Left forelimb (tissue), 1 donor: ENCODE results near the gene PHF11.

Source experiments
- DNase-seq: peaks from one replicate; pipeline ENCODE4 v3.0.0-alpha.2; 2018; ENCODE audit warnings: low spot score

PHF11 gene

GRCh38 chr13:49498206-49498605, 2.5 kb downstream of the PHF11 start:
- no peak for DNase-seq

DNA sequence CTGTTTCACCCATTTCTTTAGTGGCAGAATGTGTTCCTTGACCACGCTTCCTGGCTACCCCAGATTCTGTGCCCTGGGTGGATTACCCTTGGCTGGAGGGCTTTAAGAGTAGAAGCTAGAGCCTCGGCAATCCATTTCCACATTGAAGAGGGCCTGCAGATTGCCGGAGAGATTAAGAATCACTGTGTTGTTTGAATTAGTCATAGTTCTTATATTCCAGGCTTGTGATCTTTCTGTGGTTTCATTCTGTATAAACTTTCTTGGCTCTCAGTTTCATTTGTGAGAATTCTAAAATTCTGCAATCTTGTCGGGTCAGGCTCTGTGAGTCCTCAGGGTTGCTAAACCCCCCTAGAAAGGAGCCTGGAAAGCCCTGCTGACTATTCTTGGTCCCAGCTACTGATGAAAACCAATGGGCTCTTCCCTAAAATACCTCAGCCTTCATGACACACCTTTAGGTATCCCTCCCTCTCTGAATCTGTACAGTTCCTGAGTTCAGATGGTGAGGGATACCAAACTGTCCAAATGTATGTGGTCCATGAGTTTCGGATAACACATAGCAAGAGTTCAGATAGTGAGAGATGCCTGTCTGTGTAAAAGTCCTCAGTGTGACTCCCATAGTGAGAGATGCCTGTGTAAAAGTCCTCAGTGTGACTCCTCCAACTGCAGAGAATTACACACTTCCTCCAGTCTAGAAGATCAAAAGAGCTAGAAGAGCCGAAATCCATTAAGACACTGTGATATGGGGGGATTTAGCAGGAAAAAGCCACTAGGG, 4.3 kb downstream of the PHF11 start:
- no peak for DNase-seq

- no peak for DNase-seq
Measured at GRCh38 chr13:49502954-49503353, 7.2 kb downstream of the PHF11 start.

- DNase-seq: no peak
Measured at GRCh38 chr13:49503951-49504350, 8.2 kb downstream of the PHF11 start.

DNA sequence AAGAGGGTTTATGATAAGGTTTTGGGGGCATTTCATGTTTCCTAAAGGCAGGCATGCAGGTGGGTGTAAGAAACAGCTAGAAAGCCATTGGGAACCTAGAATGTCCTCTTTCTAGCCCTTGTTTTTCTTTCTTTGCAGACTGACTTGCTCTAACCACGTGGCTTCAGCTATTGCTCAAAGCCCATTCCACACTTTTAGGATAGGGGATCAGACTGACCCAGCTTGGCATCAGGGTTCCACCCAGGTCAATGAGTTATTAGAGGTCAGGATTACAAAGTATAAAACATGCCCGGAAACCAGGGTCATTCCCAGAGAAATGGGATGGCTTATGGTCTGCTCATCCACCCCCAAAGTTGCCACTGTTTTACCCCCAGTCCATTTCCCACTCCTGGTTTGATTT, 16.8 kb downstream of the PHF11 start:
- DNase-seq: no peak

DNA sequence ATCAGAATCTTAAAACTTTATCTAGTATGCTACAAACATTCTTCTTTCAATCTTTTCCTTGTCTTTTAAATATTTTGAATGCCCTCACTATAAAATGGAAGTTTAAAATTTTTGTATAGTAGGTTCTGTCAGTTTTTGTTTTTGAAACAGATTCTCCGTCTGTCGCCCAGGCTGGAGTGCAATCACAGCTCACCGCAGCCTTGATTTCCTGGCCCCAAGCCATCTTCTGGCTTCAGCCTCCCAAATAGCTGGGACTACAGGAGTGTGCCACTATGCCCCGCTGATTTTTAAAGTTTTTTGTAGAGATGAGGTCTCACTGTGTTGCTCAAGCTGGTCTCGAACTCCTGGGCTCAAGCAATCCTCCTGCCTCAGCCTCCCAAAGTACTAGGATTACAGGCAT, 20.7 kb downstream of the PHF11 start:
- no peak for DNase-seq

DNA sequence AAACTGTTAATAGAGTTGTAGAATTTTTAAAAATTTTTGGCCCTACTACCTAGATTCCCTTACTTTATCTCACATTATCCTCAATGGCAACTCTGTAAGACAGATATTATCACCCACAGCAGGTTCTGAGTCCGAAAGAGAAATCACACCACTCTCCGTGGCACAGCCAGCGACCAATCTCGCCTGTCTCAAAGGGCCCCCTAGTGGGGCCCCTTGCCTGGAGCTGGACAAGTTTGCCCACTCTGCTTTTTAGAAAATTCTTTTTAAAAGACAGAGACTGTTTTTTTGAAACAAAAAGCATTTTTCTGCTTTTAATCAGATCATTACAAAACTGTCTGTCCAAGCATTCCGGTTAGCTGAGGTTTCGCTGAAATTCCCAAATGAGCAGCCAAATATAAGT, 21.7 kb downstream of the PHF11 start:
- no peak for DNase-seq

- no peak for DNase-seq
Measured at GRCh38 chr13:49521224-49521623, 25.5 kb downstream of the PHF11 start.

GRCh38 chr13:49524740-49525501, 29.2 kb downstream of the PHF11 start:
- DNase-seq: no peak

- DNase-seq: no peak
Measured at GRCh38 chr13:49527123-49527522, 31.4 kb downstream of the PHF11 start.

DNA sequence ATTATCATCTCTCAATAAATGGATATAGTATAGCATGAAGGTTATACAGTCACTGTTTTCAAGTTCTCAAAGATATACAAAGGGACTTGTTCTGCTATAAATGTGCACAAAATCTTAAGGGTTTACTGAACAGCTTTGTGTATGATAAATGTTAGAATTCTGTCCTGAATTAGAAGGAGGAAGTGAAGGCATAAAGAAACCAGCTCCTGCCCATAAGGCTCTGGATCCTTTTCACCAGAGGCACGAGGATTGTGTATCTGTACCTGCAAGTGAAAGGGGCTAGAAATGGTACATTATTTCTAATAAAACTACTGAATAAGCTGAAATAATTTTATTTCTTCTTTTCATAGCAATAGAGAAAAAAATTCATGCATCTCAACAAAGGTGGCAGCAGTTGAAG, 32.4 kb downstream of the PHF11 start:
- DNase-seq: no peak

GRCh38 chr13:49530457-49530856, 34.7 kb downstream of the PHF11 start:
- DNase-seq: no peak

DNA sequence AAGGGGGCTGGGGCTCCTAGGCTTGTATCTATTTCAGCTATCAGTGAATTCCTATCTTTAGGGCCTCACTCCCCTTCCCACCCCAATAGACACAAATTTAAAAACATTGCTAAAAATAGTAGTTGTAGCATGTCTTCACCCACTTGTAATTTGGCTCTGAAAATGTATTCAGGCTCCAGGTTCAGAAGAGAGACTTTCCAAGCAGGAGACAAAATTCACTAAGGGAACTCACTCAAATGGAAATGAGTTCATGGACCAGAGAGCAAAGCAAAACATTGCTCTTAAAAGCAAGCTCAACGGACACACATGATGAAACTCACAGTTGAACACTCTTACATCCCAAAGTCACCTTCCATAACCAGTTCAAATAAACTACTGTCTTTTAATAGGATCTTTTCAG, 36.8 kb downstream of the PHF11 start:
- no peak for DNase-seq

DNA sequence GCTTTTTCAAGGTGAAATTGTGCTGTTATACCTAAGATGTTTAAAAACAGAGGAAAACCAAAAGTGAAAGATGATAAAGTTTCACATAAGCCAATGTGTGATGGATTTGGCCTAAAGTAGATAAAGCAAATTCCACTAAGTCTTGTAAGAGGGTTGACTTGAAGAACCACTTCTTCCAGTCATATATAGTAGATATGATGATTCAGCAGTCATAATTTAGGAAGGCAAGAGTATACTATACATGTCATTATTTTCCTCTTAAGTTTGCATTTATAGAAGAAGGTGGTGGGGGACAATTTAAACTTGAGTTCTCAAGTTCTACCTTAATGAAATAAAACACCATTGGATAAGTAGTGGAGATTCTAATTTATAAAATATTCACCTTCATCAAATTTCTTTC, 37.3 kb downstream of the PHF11 start:
- no peak for DNase-seq

DNA sequence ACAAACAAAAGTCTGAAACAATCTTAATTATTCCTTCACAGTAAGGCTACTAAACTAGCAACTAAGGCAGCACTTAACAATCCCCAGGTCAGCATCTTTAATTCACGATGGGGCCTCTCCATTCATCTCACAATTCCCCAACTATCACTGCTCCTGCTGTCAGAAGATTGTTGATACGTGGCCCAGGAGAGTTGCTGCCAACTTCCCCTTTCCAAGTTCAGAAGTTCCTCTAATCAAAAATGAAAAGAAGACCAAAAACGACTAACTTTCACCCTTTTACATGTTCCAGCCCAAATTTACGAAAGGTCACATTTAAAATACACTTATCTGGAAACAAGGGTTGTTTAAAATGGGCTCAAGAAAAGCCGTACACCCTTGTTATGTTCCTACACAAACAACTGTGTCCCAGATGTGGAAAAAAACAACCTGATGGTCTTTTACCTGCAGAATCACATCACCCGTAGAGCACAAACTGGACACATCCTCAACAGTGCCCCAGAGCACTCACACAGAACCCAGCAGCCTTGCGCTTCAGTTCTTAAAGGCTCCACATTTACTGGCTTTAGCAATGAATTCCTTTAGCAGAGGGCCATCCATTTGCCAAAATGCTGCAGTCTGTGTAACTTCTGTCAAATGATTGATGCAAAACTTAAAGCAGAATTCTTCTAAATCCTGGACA, 38.0 kb downstream of the PHF11 start:
- no peak for DNase-seq

GRCh38 chr13:49536144-49536873, 40.6 kb downstream of the PHF11 start:
- DNase-seq: no peak

DNA sequence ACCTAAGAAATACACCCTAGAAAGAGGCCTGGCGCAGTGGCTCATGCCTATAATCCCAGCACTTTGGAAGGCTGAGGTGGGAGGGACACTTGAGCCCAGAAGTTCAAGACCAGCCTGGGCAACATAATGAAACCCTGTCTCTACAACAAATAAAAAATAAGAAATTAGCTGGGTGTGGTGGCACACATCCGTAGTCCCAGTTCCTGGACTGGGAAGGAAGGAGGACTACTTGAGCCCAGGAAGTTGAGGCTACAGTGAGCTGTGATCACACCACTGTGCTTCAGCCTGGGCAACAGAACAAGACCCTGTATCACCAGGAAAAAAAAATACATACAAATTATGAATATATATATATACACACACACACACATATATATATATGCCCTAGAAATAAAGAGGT, 42.7 kb downstream of the PHF11 start:
- DNase-seq: no peak

DNA sequence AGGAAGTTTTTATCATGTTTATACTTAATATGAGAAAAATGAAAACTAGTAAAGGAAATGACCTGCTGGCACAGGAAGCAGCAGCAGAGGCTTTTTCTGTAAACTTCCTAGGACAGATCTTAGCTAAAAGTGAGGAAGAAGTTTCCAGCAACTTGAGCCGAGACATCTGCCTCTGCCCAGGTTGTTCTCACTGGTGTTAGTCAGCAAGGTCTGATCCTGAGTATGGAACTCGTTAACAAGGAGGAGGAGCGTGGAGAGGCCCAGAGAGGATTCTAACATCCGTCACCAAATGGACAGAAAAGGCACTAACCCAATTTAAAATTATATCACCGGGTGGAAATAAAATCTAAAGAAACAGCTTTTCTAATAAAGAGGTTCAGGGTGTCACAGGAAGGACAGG, 43.6 kb downstream of the PHF11 start:
- no peak for DNase-seq

DNA sequence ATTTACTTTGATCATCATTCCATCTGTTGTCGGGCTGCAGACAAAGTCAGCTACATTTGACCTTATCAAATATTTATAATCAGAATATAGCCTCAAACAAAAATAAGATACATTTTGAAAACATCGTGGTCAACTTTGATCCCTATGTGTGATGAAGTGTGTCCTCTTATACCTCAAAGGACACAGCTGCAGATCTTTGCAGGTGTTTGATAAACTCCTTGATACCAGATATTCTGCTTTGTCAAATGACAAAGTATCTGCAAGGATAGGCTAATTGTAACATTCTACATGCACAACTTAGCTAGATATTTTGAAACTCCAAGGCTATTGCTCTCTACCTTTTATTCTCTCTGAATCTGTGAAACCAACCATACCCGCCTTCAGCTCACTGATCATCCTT, 44.0 kb downstream of the PHF11 start:
- no peak for DNase-seq

GRCh38 chr13:49540552-49540951, 44.8 kb downstream of the PHF11 start:
- DNase-seq: no peak

GRCh38 chr13:49543656-49544055, 47.9 kb downstream of the PHF11 start:
- no peak for DNase-seq

DNA sequence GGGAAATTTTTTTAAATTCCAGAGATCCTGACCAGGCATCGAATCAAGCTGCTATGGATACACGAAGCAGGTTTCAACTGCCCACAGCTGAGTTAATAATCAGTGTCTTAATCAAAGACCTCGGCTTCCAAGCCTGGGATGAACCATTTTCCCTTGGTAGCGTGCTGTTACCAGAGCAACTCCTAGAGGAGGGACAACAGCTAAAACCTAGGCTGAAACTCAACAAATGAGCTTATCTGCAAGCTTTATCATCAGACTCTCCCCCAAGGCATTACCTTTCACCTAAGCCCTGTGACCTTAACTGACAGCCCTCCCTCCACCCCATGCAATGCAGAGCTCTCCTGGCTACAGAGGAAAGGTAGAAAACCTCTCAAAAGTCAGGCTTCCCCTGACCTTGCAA, 49.9 kb downstream of the PHF11 start:
- no peak for DNase-seq
